ENCODE results near the gene ZNF576.

GRCh38 chr19:43596842-43597461, 557 bp downstream of the ZNF576 start:
- TF ChIP-seq, protein P1, sequence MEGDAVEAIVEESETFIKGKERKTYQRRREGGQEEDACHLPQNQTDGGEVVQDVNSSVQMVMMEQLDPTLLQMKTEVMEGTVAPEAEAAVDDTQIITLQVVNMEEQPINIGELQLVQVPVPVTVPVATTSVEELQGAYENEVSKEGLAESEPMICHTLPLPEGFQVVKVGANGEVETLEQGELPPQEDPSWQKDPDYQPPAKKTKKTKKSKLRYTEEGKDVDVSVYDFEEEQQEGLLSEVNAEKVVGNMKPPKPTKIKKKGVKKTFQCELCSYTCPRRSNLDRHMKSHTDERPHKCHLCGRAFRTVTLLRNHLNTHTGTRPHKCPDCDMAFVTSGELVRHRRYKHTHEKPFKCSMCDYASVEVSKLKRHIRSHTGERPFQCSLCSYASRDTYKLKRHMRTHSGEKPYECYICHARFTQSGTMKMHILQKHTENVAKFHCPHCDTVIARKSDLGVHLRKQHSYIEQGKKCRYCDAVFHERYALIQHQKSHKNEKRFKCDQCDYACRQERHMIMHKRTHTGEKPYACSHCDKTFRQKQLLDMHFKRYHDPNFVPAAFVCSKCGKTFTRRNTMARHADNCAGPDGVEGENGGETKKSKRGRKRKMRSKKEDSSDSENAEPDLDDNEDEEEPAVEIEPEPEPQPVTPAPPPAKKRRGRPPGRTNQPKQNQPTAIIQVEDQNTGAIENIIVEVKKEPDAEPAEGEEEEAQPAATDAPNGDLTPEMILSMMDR (IDR thresholded peaks at IDR 0.05; ENCODE audit: insufficient read depth, low read length), result no peak
- no peak; the same call in 1 of the 2 replicates for TF ChIP-seq POLR2AphosphoS5 (IDR thresholded peaks at IDR 0.05; ENCODE audit: low read depth)
